Measurements from ENCODE around the gene WFIKKN2.

WFIKKN2 gene

GRCh38 chr17:50798424-50799288, 36.7 kb upstream of the WFIKKN2 start:
- no peak overlapping the region for H2AFZ ChIP-seq
- H3K27ac ChIP-seq, result no peak overlapping the region
- H3K36me3 ChIP-seq (ENCODE audit: control insufficient read depth, insufficient read depth, low read length), result no peaks in the 10 kb centered on the region
- no peaks in the 10 kb centered on the region for H3K79me2 ChIP-seq
- no peak overlapping the region for H3K4me2 ChIP-seq (ENCODE audit: low read length)
- H3K9ac ChIP-seq, result no peak overlapping the region
- H3K27me3 ChIP-seq (ENCODE audit: control insufficient read depth, insufficient read depth, low read length), result no peaks in the 10 kb centered on the region
- no peak for TF ChIP-seq CTCF (IDR thresholded peaks at IDR 0.05)
- no peaks in the 10 kb centered on the region for H3K4me1 ChIP-seq
- H3K4me3 ChIP-seq (ENCODE audit: low read depth, low read length), result no peak overlapping the region
- no peaks in the 10 kb centered on the region for H3K9me3 ChIP-seq (ENCODE audit: control insufficient read depth, low read length)

GRCh38 chr17:50799582-50799981, 35.8 kb upstream of the WFIKKN2 start:
- no peak overlapping the region for H3K4me3 ChIP-seq (ENCODE audit: low read depth, low read length)
- TF ChIP-seq CTCF (IDR thresholded peaks at IDR 0.05), result no peak
- no peak overlapping the region for H3K4me2 ChIP-seq (ENCODE audit: low read length)
- H3K9ac ChIP-seq, result no peak overlapping the region
- H3K27ac ChIP-seq, result no peak overlapping the region
- H3K79me2 ChIP-seq, result no peaks in the 10 kb centered on the region
- H3K9me3 ChIP-seq (ENCODE audit: control insufficient read depth, low read length), result no peaks in the 10 kb centered on the region
- H3K36me3 ChIP-seq (ENCODE audit: control insufficient read depth, insufficient read depth, low read length), result no peaks in the 10 kb centered on the region
- H3K4me1 ChIP-seq, result no peaks in the 10 kb centered on the region
- no peaks in the 10 kb centered on the region for H3K27me3 ChIP-seq (ENCODE audit: control insufficient read depth, insufficient read depth, low read length)
- H2AFZ ChIP-seq, result no peak overlapping the region

GRCh38 chr17:50800196-50800700, 35.1 kb upstream of the WFIKKN2 start:
- Histone ChIP-seq H3K79me2 (no peaks in the 10 kb centered on the region), H3K4me2 (ENCODE audit: low read length) (no peak overlapping the region), H3K4me3 (ENCODE audit: low read depth, low read length) (no peak overlapping the region), H3K9ac (no peak overlapping the region), H3K4me1 (no peaks in the 10 kb centered on the region), H3K27ac (no peak overlapping the region), H3K9me3 (ENCODE audit: control insufficient read depth, low read length) (no peaks in the 10 kb centered on the region), H3K27me3 (ENCODE audit: control insufficient read depth, insufficient read depth, low read length) (no peaks in the 10 kb centered on the region), H2AFZ (no peak overlapping the region), H3K36me3 (ENCODE audit: control insufficient read depth, insufficient read depth, low read length) (no peaks in the 10 kb centered on the region)
- TF ChIP-seq CTCF (IDR thresholded peaks at IDR 0.05), result no peak

GRCh38 chr17:50802609-50803571, 32.5 kb upstream of the WFIKKN2 start:
- Histone ChIP-seq H3K36me3 (ENCODE audit: control insufficient read depth, insufficient read depth, low read length) (no peaks in the 10 kb centered on the region), H3K79me2 (no peaks in the 10 kb centered on the region), H3K4me3 (ENCODE audit: low read depth, low read length) (no peak overlapping the region), H3K4me2 (ENCODE audit: low read length) (no peak overlapping the region), H2AFZ (no peak overlapping the region), H3K27ac (no peak overlapping the region), H3K27me3 (ENCODE audit: control insufficient read depth, insufficient read depth, low read length) (no peaks in the 10 kb centered on the region), H3K4me1 (no peaks in the 10 kb centered on the region), H3K9me3 (ENCODE audit: control insufficient read depth, low read length) (no peaks in the 10 kb centered on the region), H3K9ac (no peak overlapping the region)
- TF ChIP-seq CTCF (IDR thresholded peaks at IDR 0.05), result no peak
